ENCODE measurements around the gene SLC35A4. TPM values are rescaled to one million over a fixed set of nuclear protein-coding genes. Genes with fewer than 3 reads are reported as not detected.
"Not testable (repeated sequence)": the region's sequence is repeated elsewhere in the genome, so short reads cannot be mapped to it uniquely, and the experiment has no call there.

The SLC35A4 gene
- total RNA-seq, 1 donor from 2014 or later: 20.7 TPM

DNA sequence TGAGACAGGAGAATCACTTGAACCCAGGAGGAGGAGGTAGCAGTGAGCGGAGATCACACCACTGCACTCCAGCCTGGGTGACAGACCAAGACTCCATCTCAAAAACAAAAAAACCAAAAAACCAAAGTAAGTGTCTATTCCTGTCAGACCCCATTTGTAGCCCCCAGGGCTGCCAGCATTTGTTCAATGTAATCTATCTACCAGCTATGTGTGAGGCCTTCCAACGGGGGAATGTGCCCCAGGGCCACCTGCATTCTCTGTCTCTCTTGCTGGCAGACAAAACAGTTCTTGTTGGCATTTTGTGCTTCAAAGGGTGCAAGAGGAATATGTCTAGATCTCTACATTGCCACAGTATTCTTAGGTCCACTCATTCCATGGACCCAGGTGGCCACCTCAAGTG, 34.2 kb downstream of the SLC35A4 start:
- no peaks in the 10 kb centered on the region for H3K36me3 ChIP-seq
- H3K4me1 Mint-ChIP-seq: no peaks in the 10 kb centered on the region
- H2AFZ ChIP-seq (replicated peaks): no peak overlapping the region
- no peaks in the 10 kb centered on the region for H3K9me3 Mint-ChIP-seq
- no peaks in the 10 kb centered on the region for H3F3A ChIP-seq (ENCODE audit: low read depth)
- H3K9ac ChIP-seq: no peak overlapping the region
- no peaks in the 10 kb centered on the region for H3K4me1 ChIP-seq
- no peak overlapping the region for H3K27ac Mint-ChIP-seq
- H4K20me1 ChIP-seq (ENCODE audit: low read depth): no peaks in the 10 kb centered on the region
- H3K27me3 Mint-ChIP-seq (ENCODE audit: insufficient read depth, low read depth): peaks cover 4% of the 10 kb centered on the region
- no peak overlapping the region for H3K4me3 Mint-ChIP-seq
- no peak overlapping the region for H3K4me3 ChIP-seq
- no peak for DNase-seq (ENCODE audit: low spot score)
- H3K36me3 Mint-ChIP-seq: no peaks in the 10 kb centered on the region
- H3K79me2 ChIP-seq (ENCODE audit: low read depth): no peaks in the 10 kb centered on the region
- no peak overlapping the region for H3K4me2 ChIP-seq
- H3K9me3 ChIP-seq (ENCODE audit: low read depth): no peaks in the 10 kb centered on the region
- TF ChIP-seq EZH2phosphoT487 (IDR thresholded peaks at IDR 0.05) (no peak), EZH2 (IDR thresholded peaks at IDR 0.05) (no peak), CTCF (IDR thresholded peaks at IDR 0.05) (no peak)
- H3K27me3 ChIP-seq: no peaks in the 10 kb centered on the region
- H3K27ac ChIP-seq: no peak overlapping the region

GRCh38 chr5:140600096-140600495, 35.5 kb downstream of the SLC35A4 start:
- H3F3A ChIP-seq (ENCODE audit: low read depth): no peaks in the 10 kb centered on the region
- no peak for DNase-seq (ENCODE audit: low spot score)
- no peaks in the 10 kb centered on the region for H3K27me3 ChIP-seq
- Mint-ChIP-seq H3K27ac (no peak overlapping the region), H3K9me3 (no peaks in the 10 kb centered on the region), H3K27me3 (ENCODE audit: insufficient read depth, low read depth) (peaks cover 4% of the 10 kb centered on the region), H3K4me1 (no peaks in the 10 kb centered on the region), H3K4me3 (no peak overlapping the region), H3K36me3 (no peaks in the 10 kb centered on the region)
- no peak overlapping the region for H3K9ac ChIP-seq
- H3K27ac ChIP-seq: no peak overlapping the region
- H3K4me1 ChIP-seq: no peaks in the 10 kb centered on the region
- no peaks in the 10 kb centered on the region for H3K36me3 ChIP-seq
- H4K20me1 ChIP-seq (ENCODE audit: low read depth): no peaks in the 10 kb centered on the region
- no peaks in the 10 kb centered on the region for H3K79me2 ChIP-seq (ENCODE audit: low read depth)
- no peak for TF ChIP-seq EZH2phosphoT487 (IDR thresholded peaks at IDR 0.05)
- no peak for TF ChIP-seq CTCF (IDR thresholded peaks at IDR 0.05)
- no peak for TF ChIP-seq EZH2 (IDR thresholded peaks at IDR 0.05)
- H2AFZ ChIP-seq (replicated peaks): no peak overlapping the region
- H3K9me3 ChIP-seq (ENCODE audit: low read depth): no peaks in the 10 kb centered on the region
- H3K4me3 ChIP-seq: no peak overlapping the region
- no peak overlapping the region for H3K4me2 ChIP-seq

DNA sequence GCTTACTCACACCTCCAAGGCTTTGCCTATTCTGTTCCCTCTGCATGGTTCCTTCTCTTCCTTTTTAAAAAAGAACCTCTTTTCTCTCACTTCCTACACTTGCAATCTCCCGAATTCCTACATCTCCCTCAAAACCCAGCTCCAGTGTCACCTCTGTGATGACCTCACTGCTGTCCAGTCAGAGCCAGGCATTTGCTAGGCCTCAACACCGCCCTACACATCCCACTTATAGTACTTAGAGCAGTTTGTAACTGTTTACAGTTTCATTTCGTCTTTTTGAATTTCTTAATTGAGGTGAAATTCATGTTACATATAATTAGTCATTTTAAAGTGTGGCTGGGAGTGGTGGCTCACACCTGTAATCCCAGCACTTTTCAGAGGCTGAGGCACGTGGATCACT, 37.5 kb downstream of the SLC35A4 start:
- Mint-ChIP-seq H3K27me3 (ENCODE audit: insufficient read depth, low read depth) (peaks cover 7% of the 10 kb centered on the region), H3K4me1 (no peaks in the 10 kb centered on the region), H3K9me3 (no peaks in the 10 kb centered on the region), H3K27ac (no peak overlapping the region), H3K36me3 (no peaks in the 10 kb centered on the region), H3K4me3 (no peak overlapping the region)
- Histone ChIP-seq H4K20me1 (ENCODE audit: low read depth) (no peaks in the 10 kb centered on the region), H3K9ac (no peak overlapping the region), H3K4me3 (no peak overlapping the region), H3K79me2 (ENCODE audit: low read depth) (no peaks in the 10 kb centered on the region), H3K9me3 (ENCODE audit: low read depth) (no peaks in the 10 kb centered on the region), H2AFZ (replicated peaks) (no peak overlapping the region), H3K4me1 (no peaks in the 10 kb centered on the region), H3K4me2 (no peak overlapping the region), H3K27me3 (no peaks in the 10 kb centered on the region), H3F3A (ENCODE audit: low read depth) (no peaks in the 10 kb centered on the region), H3K27ac (no peak overlapping the region), H3K36me3 (no peaks in the 10 kb centered on the region)
- TF ChIP-seq EZH2phosphoT487 (IDR thresholded peaks at IDR 0.05) (no peak), EZH2 (IDR thresholded peaks at IDR 0.05) (no peak), CTCF (IDR thresholded peaks at IDR 0.05) (no peak)
- DNase-seq (ENCODE audit: low spot score): no peak

GRCh38 chr5:140603446-140603698, 38.7 kb downstream of the SLC35A4 start:
- H3K9me3 Mint-ChIP-seq; H3K4me1 Mint-ChIP-seq; H3K4me3 ChIP-seq; H3K79me2 ChIP-seq (ENCODE audit: low read depth); H3K4me2 ChIP-seq; H3K36me3 ChIP-seq; H3K27ac ChIP-seq; H4K20me1 ChIP-seq (ENCODE audit: low read depth); H3K27me3 ChIP-seq; H3K36me3 Mint-ChIP-seq; H3K4me3 Mint-ChIP-seq; H3K27ac Mint-ChIP-seq; H2AFZ ChIP-seq (replicated peaks); H3K9ac ChIP-seq; H3F3A ChIP-seq (ENCODE audit: low read depth); H3K27me3 Mint-ChIP-seq (ENCODE audit: insufficient read depth, low read depth); H3K9me3 ChIP-seq (ENCODE audit: low read depth); H3K4me1 ChIP-seq; DNase-seq (ENCODE audit: low spot score): not testable (repeated sequence)

All from neural progenitor cell (in vitro differentiated cells).